Measurements from ENCODE around the gene NDST4.

NDST4 gene

DNA sequence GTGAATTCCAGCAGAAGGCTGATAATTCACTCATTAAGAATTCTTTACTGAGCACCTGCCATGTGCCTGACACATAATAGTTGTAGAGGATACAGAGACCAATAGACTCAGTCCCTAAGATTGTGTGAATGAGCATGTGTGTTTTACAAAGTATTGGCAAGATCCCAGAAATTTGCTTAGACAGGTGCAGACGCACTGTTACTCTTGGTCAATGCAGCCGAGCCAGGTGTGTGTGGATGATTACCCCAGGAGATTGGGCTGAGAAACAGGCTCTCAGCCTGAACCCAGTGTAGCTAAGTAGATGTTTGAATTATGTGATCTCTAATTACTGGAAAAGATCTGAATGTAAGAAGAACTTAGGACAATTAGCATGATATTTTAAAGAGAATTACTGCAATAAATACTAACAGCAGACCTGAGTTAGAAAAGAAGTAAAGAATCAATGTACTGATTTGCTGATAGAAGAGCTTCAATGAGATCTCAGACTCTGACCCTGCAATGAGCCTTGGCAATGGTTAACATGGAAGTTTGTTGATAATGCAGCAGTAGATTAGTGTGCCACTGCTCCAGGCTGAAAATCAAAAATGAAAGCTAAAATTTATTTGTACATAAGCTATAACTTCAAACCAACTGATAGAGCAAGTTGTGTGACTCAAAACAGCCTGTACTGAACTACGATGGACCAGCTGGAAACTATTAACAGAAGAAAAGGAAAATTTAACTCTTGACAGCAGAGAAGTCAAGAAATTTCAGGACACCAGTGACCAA, 32.2 kb upstream of the NDST4 start:
- no peak for DNase-seq (ENCODE audit: extremely low read depth, low read depth)

DNA sequence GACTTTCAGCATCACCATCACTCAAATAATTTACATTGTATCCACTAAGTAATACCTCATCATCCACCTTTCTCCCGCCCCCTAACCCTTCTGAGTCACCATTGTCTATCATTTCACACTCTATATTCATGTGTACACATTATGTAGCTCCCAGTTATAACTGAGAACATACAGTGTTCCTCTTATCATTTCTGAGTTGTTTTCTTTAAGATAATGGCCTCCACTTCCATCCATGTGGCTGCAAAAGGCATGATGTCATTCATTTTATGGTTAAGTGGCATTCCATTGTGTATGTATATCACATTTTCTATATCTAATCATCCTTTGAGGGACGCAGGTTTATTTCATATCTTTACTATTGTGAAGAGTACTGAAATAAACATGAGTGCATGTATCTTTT, 14.6 kb upstream of the NDST4 start:
- TF ChIP-seq, protein P1, sequence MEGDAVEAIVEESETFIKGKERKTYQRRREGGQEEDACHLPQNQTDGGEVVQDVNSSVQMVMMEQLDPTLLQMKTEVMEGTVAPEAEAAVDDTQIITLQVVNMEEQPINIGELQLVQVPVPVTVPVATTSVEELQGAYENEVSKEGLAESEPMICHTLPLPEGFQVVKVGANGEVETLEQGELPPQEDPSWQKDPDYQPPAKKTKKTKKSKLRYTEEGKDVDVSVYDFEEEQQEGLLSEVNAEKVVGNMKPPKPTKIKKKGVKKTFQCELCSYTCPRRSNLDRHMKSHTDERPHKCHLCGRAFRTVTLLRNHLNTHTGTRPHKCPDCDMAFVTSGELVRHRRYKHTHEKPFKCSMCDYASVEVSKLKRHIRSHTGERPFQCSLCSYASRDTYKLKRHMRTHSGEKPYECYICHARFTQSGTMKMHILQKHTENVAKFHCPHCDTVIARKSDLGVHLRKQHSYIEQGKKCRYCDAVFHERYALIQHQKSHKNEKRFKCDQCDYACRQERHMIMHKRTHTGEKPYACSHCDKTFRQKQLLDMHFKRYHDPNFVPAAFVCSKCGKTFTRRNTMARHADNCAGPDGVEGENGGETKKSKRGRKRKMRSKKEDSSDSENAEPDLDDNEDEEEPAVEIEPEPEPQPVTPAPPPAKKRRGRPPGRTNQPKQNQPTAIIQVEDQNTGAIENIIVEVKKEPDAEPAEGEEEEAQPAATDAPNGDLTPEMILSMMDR (IDR thresholded peaks at IDR 0.05; ENCODE audit: low read depth, low read length, missing control alignments), result no peak
- no peak for DNase-seq (ENCODE audit: extremely low read depth, low read depth)
- no peak overlapping the region for H3K4me3 ChIP-seq (replicated peaks; ENCODE audit: low read depth, low read length)

More for the DNA sequence above, 32.2 kb upstream of the NDST4 start:
- TF ChIP-seq, protein P1 (IDR thresholded peaks at IDR 0.05; ENCODE audit: low read depth, low read length, missing control alignments), result no peak
- no peak overlapping the region for H3K4me3 ChIP-seq (replicated peaks; ENCODE audit: low read depth, low read length)

DNA sequence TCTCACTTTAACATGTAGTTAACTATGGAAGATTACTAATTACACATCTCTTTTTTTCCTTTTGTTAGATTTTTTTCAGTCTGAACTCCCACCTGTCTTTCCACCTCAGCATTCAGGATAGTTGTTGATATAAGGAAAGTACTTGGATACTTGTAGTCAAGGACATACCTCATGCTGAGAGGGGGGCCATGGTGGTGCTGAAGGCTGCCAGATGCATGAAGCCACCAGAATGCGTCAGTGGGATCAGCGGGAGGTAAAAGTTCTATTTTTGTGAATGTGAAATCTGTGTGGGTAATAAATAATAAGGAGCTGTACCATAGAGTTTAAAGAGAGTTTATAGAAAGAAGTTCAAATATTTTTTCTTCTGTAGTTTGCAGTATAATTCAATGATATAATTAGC, 13.1 kb upstream of the NDST4 start:
- H3K4me3 ChIP-seq (replicated peaks; ENCODE audit: low read depth, low read length), result no peak overlapping the region
- no peak for DNase-seq (ENCODE audit: extremely low read depth, low read depth)
- TF ChIP-seq, protein P1 (IDR thresholded peaks at IDR 0.05; ENCODE audit: low read depth, low read length, missing control alignments), result no peak

DNA sequence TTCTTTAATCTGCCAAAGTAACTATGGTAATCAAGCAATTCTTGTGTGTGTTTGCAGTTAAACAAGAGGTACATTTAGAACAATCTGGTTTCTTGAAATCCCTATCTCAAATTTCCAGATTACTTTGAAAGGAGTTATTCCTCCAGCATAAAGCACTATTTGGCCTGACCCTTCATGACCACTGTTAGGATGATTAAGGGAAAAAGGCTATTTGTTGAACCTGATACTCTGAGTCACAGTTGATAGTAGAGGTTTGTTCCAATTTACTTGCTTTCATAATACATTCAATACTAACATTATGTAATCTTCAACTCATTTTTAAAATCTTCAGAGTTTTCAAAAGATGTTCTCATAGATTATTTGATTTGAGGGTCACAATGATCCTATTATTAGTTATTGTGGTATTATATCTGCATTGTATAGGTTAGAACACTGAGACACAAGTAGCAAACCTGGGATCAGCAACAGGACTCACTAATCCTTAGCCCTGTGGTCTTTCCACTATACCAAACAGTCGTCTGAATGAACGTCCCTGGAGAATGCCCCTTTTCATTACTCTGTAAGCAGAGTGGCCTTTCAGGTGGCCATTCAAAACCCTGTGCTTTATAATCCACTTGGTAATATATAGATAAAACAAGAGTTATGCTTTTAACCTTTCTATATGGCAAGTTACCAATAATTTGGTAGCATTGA, 8.1 kb upstream of the NDST4 start:
- no peak overlapping the region for H3K4me3 ChIP-seq (replicated peaks; ENCODE audit: low read depth, low read length)
- TF ChIP-seq, protein P1 (IDR thresholded peaks at IDR 0.05; ENCODE audit: low read depth, low read length, missing control alignments), result no peak
- no peak for DNase-seq (ENCODE audit: extremely low read depth, low read depth)

DNA sequence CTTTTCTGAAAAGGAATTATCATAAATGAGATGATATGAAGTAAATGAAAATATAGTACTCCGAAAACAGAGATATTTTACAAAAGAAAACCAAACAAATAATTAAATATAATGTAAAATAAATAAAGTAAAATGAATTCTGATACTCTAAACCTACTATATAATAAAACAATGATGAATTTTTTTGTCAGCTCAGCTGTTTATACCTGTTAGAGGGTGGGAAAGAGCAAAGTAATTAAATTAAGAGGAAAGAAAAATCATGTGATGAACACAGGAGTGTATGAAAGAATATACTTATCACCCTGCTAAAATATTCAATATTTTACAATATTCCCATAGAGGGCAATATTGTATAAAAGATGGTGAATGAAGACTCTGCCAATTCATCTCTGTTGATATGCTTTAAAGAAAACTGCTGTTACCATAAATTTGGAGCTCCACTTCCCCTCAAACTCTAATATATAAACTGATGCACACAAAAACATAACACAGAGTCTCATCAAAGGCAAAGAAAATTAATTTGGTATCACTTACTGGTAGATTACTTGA, 6.5 kb upstream of the NDST4 start:
- TF ChIP-seq, protein P1 (IDR thresholded peaks at IDR 0.05; ENCODE audit: low read depth, low read length, missing control alignments), result no peak
- DNase-seq (ENCODE audit: extremely low read depth, low read depth), result no peak
- H3K4me3 ChIP-seq (replicated peaks; ENCODE audit: low read depth, low read length), result no peak overlapping the region

DNA sequence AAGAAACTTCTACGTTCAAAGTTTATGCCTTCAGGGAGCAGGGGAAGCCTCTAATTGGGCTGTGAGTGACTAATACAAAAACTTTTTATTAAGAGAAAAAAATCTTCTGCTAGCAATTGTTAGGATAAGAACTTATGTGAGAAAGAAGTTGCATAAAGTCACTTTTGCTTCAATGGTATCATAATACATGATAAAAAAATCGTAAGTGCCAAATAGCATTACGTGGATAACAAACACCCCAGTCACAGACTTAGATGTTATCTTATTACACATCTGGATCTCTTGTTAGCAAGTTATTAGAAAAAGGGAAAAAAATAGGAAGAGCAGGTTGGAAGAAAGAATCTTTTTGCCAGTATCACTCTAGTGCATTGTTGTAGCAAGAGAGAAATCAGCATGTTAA, 4.2 kb upstream of the NDST4 start:
- DNase-seq (ENCODE audit: extremely low read depth, low read depth), result no peak
- TF ChIP-seq, protein P1 (IDR thresholded peaks at IDR 0.05; ENCODE audit: low read depth, low read length, missing control alignments), result no peak
- H3K4me3 ChIP-seq (replicated peaks; ENCODE audit: low read depth, low read length), result no peak overlapping the region

All from HFF-Myc (cell line).